Activated T-cell treated with anti-CD3 and anti-CD28 coated beads, Interleukin-2, amount 50 U/mL, for 1 hour (primary cell): Measurements from ENCODE around the gene PRKCB.

ENCODE experiments used
- DNase-seq: peaks from one replicate; pipeline ENCODE4 v3.0.0-alpha.2; 2020

Gene PRKCB

DNA sequence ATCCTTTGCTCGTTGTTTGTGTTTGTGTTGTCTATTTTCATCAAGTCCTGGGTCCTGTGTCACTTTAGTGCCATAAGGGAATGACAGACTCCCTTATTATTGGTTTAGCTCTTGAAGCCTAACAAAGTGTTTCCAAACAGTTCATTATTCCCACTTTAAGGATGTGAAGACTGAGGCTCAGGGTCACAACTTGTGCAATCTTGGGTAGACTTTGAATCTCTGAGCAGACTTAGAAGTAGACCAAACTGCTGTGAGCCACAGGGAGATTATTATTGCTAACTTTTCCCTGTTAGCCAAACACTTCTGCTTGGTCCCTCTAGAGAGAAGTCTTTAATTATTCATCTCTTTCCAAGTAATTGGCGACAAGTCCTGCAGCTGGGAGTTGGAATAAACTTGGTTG lies 31.8 kb downstream of the PRKCB start:
- DNase-seq = no peak

DNA sequence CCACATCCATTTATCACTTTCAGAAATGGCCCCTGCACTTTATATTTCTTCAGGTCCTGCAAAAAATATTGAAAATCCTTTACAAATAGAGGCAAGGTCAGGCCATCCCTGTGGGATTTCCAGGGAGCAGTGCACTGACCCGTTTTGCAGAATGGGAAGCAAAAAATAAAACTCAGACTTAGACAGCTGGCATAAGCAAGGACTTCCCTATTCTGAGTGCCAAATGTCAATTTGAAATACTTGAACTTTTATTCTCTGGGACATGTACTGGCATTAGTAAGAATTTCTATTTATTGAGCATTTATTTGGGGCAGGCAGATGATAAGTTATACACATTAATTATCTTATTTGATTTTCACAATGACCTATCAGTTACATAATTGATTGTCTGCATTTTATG lies 32.4 kb downstream of the PRKCB start:
- no peak for DNase-seq

DNA sequence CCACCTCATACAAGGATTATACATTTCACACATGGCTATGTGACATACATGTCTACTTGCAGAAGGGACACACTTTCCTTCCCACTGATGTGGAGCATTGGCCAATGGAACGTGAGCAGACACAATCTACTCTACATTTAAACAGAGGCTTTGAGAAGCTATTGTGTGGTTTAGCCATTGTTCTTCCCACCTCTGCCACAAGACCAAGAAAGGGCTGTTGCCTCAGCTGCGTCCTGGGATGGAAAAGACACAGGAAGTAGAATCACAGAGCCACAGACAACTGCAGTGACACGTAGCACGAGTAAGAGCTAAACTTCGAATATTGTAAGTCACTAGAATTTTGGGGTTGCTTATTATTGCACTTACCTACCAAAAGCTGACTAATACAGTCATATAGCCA lies 33.3 kb downstream of the PRKCB start:
- DNase-seq = no peak

DNA sequence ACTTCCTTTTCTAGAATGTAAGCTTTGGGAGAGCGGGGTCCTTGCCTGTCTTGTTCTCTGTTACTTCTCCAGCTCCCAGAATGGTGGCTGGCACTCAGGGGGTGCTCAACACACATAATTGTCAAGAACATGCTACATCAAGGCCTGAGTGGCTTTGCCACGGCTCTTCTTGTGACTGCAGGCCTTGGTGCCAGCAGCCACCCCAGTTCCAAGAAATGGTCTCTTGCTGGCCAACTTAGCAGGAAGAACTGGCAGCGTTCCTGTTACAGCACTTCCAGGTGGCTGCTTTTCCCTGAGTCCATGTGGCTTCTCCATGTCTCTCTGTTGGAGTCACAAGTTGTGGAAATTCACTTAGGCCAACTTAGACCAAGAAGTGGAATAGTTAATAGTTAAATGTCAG lies 36.1 kb downstream of the PRKCB start:
- no peak for DNase-seq

DNA sequence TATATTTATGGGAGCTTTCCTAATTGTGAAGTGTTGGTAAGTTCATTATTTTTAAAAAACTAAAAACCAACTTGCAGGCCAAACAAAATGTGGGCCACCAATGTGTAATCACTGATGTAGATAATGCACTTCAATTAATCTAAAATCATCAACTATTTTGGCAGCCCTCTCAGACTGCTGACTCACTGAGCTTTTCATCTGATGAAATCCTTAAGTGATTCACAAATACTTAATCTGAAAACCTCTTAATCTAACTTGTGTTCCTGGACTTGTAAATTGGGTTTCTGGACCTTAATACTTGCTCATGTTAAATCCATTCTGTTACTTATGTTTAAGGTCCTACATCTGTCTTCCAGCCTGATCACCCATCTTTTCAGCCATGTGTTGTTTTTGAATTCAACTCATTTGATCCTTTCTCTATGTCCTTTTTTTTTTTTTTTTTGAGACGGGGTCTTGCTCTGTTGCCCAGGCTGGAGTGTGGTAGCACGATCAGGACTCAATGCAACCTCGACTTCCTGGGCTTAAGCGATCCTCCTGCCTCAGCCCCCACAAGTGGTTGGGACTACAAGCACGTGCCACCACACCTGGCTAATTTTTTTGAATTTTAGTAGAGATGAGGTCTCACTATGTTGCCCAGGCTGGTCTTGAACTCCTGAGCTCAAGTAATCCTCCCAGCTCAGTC lies 39.0 kb downstream of the PRKCB start:
- DNase-seq = no peak

DNA sequence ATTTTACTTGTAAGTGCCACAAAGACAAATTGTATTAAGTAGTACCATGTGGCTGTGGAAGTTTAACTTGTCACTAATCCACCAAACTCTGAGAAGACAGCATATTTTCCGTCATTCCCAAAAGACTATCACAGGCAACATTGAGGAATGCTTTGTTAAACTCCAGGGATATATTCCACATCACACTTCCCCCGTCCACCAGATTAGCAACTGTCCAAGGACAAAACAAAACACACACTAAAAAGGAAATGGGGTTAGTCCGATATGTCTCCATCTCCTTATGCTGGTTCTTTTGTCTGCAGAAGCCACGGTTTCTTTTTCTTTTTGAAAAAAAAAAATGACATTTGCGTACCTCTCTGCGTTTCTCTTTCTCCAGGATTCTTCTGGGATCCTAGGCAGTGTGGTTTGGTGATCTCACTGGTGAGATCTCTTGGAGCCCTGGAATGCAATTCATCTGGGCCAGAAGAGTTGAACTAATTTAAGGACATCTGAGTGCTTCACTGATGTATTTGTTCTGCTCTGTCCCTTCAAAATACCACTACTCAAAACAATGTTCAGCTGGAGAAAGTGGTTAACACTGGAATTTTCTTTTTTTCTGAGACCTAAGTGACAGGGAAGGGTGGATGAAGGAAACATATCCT lies 40.6 kb downstream of the PRKCB start:
- no peak for DNase-seq

DNA sequence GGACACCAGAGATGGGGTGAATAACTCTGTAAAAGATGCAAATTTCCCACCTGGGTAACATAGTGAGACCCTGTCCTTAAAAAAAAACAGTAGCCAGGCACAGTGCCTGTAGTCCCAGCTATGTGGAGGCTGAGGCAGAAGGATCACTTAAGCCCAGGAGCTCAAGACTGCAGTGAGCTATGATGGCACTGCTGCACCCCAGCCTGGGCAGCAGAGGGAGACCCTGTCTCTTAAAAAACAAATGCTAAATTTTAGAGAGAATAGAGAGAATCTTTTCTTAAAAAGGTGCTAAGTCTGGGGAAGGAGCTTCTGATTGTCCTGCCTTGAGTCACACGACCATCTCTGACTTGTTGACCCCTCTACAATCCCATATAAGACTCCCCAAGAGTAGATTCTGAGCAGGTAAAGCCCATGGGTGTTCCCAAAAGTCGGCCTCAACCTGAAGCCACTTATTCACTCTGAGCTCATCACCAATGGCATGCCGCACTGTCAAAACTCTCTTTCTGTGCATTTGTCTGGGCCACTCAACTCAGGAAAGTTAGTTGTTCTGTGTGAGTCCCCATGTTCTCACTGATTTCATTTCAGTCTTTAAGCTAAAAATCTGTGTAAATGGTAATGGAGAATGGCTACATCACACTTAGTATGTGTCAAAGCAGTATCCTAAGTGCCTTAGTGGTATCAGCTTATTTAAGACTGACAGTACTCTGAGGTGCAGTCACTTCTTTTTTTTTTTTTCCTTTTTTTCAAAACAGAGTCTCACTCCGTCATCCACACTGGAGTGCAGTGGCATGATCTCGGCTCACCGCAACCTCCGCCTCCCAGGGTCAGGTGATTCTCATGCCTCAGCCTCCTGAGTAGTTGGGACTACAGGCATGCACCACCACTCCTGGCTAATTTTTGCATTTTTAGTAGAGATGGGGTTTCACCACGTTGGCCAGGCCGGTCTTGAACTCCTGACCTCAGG lies 41.6 kb downstream of the PRKCB start:
- no peak for DNase-seq

DNA sequence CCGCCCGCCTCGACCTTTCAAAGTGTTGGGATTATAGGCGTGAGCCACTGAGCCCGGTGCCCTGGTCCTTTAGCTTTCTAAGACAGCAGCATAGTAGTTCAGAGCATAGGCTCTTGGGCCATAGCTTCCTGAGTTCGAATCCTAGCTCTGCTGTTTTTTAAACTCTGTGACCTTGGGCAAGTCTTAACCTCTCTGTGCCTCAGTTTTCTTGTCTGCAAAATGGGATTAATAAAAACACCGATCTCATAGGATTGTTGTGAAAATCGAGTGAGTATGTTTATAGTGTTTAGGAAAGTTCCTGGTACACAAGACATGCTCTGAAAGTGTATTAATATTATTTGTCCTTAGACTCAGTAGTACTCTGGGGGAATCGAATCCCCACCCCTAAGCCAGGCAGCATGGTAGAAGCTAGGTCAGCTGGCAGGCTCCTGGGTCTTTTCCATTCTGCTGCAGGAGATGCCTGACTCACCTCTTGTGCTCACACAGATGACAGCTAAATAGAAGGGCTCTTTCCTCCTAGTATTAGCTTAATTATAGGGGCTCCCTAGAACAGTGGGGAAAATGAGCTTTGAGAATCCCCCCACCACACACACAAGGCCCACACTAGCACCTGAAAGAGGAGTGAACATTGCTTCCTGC lies 44.1 kb downstream of the PRKCB start:
- no peak for DNase-seq

DNA sequence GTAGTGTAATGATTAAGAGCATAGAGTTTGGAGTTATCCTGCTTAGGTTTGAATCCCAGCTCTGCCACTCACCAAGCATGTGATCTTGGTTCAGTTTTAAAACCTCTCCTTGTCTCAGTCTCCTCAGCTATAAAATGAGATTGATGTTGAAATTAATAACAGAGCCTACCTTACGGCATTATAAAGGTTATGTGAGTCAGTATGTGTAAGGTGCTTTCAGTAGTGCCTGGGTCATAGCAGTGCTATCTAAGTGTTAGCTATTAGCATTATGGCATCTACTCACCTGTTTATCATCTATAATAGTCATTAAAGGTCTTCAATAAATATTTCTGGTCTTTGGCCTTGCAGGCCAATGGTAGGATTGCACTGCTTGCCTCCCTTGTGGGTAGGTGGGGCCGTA lies 53.4 kb downstream of the PRKCB start:
- DNase-seq = no peak

DNA sequence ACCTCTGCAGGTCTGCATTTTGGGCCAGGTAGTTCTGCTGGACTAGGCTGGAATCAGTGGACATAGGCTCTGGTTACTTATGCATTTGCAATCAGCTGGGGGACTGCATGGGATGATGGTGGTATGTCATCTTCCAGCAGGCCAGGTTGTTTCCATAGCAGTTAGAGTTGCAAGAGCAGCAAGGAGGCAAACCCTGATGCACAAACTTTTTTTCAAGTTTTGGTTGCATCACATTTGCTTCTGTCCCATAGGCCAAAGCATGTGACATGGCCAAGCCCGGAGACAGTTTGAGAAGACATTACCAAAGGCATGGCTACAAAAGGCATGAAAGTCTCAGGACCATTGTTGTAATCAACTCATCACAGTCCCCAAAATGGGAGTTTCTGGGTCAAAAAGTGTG lies 58.2 kb downstream of the PRKCB start:
- DNase-seq = no peak

DNA sequence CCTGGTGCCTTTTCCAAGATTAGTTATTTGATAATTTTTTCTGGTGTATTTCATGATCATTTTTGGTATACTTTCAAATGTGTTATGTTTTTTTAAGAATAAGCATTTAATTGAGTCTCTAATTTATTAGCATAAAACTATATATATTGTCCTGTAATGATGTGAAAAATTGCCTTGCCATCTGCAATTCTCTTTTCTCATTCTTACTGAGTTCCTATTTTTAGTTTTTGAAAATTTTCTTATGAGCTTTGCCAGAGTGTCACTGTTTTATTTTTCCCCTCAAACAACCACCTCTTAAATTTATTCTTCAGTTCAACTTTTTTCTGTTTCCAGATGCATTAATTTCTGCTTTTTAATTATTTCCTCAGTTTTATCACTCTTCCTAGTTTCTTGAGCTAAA lies 59.3 kb downstream of the PRKCB start:
- no peak for DNase-seq

DNA sequence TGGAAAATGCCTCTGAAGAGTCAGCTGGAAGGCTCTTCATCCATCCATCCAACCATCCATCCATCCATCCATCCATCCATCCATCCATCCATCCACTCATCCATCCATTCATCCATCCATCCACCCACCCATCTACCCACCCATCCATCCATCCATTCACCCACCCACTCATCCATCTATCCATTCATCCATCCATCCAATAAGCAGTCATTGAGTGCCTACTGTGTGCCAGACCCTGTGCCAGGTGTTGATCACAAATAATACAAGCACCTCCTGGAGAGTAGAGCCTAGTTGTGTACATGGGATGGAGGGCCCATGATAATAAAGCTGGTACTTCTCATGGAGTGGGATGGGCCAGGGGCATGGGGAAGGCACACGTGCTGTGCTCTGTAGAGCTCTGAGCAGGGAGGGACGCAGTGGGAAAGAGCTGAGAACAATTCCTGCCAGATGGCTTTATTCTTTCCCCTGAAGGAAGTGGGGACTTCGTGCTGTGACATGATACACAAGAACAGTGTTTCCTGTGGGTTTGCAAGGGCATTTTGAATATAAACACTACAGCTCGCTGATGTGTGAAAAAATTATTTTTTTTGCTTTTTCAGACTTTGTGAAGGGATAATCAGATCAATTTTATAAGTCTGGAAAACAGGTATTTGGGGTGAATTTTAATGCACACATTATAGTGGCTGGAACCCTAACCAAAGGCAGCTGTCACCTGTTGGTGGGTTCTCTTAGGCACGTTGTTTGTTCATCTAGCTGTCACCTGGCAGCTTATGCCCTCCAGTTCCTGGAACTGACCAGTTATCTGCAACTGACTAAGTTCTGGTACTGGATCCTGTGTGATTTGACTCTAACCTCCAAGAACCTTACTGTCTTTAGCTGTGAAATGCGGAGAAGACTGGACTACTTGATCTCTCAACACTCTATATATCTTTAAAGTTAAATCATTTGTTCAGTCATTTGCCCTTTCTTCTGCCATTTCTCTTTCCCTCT lies 61.3 kb downstream of the PRKCB start:
- DNase-seq = no peak

DNA sequence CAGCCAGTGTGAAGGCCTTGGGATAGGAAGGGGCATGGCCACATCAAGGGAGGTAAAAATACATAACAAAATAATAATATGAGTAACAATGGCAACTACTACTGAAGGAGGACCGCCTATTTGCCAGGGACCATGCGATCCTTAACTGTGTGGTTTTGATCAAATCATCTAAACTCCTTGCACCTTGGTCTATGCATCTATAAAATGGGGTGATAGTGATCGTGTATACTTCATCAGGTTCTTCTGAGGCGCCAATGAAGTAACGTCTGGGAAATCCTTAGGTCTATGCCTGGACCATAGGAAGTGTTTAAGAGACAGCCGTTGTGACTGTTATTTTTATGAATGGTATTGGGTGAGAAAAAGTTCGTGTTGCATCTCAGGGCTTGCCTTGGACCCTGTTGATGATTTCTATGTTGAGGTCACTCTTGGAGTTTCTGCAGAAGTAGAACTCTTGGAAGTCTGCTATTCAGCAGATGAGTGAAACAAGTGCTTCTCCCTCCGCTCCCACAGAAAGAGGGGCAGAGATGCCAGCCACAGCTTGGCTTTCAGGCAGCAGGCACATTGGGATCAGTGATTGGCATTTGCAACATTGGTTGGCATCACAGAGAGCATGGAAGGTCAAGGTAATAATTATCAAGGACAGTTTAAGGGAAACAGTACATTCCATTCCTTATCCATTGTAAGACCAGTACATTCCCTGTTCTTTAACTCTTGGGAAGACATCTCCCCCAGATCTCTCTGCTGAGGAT lies 63.1 kb downstream of the PRKCB start:
- DNase-seq = no peak

DNA sequence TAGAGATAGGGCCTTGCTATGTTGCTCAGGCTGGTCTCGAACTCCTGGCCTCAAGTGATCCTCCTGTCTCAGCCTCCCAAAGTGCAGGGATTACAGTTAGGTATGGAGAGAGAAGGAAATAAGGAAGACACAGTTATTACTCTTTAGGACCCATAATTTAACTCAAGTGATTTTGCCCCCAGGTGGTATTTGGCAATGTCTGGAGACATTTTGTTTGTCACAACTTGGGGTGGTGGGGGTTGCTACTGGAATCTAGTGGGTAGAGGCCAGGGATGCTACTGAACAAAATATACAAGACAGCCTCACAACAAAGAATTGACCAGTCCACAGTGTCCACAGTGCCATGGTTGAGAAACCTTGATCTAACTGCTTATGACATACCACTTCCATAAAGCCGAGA lies 64.1 kb downstream of the PRKCB start:
- no peak for DNase-seq

DNA sequence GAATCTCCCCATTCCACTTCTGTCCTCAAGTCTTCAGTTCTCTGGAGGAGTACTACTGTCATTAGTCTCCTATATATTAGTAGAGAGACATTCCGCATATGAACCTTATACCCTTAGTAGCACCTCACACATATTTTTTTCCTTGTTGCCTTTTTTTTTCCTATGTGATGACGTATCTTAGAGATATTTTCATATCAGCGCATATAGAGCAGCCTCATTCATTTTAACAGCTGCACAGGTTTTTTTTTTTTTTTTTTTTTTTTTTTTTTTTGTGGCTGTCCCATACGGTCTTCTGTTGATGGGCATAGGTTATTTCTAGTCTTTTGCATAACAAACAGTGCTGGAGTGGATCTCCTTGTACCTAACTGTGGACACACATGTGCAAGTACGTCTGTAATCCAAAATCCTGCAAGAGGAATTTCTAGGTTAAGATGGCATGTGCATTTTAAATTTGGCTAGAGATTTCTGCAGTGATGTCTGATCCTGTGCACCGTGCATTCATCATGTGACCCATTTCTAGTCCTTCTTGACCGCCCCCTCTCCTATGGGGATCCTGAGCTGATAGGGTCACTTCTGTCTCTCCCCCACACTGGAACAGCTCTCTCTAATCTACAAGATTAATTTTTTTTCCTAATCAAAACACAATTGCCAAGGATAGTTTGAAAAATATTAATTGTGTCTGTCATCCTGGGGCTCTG lies 64.8 kb downstream of the PRKCB start:
- DNase-seq = no peak

DNA sequence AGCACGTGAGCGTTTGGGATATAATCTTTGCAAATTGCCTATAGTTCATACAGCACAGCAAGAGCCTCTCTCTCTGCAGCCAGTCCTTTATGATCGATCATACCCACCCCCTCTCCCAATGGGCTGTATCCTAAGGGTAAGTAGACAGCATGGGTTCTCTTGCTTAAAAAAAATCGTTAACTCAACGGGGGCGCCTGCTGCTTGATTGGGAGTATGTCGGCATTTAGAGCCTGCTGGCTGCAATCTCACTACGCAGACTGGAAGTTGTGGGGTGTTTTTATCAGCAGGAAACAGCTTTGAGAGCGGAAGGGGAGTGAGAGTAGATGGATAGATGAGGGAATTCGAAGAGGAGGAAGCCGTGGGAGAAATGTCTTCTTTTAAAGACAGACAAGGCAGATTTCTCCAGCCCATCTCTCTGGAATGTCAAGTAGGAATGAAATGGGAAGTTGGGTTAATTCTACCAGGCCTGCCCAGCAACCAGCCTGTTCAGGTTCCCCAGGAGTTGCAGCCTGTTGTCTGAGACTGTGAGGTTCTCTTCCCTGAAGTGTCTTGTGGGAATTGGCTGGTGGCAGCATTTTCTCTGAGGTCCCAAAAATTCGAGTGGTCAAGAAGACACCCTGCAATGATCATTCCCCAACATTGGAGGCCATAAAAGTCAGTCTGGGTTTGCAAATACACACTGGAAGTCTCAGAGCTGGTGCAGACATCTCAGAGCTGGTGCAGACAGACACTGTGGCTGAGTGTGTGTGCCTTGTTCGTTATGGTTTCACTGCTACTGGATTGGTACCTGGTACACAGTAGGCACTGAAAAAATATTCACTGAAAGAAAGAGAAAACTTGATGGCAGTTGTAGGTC lies 65.6 kb downstream of the PRKCB start:
- DNase-seq = no peak

DNA sequence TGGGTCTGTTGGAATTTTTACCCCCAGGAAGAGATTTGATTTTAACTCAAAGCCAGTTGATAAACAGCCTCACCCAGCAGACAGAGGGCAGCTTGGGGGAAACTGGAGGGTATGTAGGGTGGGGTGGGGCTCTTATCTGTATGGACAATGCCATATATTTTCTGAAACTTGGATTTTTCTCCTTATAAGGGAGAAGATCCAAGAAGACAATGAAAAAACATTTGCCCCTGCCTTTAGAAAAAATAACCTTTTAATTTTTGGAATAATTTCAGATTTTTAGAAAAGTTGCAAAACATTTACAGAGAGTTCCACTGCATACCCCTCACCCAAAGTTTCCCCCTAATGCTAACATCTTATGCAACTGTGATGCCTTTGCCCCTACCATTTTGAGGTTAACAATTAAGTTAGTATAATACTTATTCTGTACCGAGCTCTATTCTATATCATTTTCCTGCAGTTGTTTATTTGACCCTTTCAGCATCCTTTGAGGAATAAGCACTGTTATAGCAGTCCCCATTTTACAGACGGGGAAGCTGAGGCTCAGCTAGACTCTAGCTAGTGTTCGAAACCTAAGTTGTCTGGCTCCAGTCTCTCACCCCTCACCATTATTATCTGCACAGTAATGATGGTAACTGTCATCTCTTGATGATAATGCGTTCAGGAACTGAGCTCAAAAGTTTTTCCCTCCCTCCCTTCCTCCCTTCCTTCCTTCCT lies 66.4 kb downstream of the PRKCB start:
- DNase-seq = no peak

DNA sequence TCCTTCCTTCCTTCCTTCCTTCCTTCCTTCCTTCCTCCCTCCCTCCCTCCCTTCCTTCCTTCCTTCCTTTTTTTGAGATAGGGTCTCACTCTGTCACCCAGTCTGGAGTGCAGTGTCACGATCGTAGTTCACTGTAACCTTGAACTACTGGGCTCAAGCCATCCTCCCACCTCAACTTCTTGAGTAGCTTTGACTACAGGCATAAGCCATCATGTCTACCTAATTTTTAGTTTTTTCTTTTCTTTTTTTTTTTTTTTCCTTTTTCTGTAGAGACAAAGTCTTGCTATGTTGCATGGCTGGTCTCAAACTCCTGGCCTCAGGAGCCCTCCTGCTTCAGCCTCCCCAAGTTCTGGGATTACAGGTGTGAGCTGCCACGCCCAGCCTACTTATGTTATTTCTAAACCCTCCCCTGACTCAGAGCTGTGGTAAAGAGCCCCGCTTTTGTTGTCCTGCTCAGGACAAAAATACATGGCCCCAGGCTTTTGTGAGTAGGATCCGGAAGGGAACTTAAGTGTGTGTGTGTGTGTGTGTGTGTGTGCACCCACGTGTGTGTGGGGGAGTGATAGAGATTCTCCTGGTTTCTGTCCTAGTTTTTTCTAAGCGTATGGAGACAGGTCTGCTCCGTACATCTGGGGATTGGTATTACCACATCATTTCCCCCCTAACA lies 67.1 kb downstream of the PRKCB start:
- DNase-seq = no peak
